ENCODE data around the gene POTEF. TPM values are rescaled to one million over a fixed set of nuclear protein-coding genes. Genes with fewer than 3 reads are reported as not detected.
"Not testable (repeated sequence)": the region's sequence is repeated elsewhere in the genome, so short reads cannot be mapped to it uniquely, and the experiment has no call there.

The POTEF gene
- total RNA-seq, 2 donors from 2014 or later: not detected

DNA sequence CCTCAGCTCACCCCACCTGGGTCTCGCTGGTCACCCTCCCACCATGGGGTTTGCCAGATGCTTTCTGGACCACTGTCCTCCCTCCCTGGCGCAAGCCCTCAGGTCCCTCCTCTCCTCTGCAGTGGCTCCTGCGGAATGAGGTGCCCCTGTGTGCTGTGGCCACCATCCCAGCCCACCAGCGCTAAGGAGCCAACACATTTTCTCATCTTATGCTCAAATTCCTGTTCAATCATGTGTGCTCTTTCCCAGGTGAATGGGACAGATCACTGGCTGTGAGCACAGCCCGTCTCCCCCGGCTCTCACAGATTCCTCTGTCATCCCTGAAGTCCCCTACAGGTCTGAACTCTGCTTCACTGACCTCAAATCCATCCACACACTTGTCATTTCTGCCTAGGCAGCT lies 31.1 kb upstream of the POTEF start:
- Histone ChIP-seq H3K27me3 (replicated peaks; ENCODE audit: insufficient read depth) (no peaks in the 10 kb centered on the region), H3K9me3 (no peaks in the 10 kb centered on the region), H3K27ac (no peak overlapping the region), H3K36me3 (peaks cover 17% of the 10 kb centered on the region), H3K4me3 (no peak overlapping the region), H3K4me1 (ENCODE audit: control insufficient read depth in 1 of 2, low read depth in 2 of 2) (no peaks in the 10 kb centered on the region)
- ATAC-seq (ENCODE audit: insufficient number of reproducible peaks, low FRiP score, low read depth) (no peak), DNase-seq (ENCODE audit: low spot score) (no peak)
- TF ChIP-seq, protein P1, sequence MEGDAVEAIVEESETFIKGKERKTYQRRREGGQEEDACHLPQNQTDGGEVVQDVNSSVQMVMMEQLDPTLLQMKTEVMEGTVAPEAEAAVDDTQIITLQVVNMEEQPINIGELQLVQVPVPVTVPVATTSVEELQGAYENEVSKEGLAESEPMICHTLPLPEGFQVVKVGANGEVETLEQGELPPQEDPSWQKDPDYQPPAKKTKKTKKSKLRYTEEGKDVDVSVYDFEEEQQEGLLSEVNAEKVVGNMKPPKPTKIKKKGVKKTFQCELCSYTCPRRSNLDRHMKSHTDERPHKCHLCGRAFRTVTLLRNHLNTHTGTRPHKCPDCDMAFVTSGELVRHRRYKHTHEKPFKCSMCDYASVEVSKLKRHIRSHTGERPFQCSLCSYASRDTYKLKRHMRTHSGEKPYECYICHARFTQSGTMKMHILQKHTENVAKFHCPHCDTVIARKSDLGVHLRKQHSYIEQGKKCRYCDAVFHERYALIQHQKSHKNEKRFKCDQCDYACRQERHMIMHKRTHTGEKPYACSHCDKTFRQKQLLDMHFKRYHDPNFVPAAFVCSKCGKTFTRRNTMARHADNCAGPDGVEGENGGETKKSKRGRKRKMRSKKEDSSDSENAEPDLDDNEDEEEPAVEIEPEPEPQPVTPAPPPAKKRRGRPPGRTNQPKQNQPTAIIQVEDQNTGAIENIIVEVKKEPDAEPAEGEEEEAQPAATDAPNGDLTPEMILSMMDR (IDR thresholded peaks at IDR 0.05): no peak

DNA sequence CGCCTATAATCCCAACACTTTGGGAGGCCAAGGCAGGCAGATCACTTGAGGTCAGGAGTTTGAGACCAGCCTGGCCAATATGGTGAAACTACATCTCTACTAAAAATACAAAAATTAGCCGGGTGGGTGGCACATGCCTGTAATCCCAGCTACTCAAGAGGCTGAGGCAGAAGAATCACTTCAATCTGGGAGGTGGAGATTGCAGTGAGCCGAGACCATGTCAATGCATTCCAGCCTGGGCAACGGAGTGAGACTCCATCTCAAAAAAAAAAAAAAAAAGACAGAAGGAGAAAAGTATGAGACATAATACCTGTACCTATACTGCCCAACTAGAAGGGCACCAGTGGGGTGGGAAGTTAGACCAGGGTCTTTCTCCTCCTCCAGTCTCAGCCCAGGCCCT lies 30.4 kb upstream of the POTEF start:
- DNase-seq (ENCODE audit: low spot score); H3K4me3 ChIP-seq; H3K27me3 ChIP-seq (replicated peaks; ENCODE audit: insufficient read depth); ATAC-seq (ENCODE audit: insufficient number of reproducible peaks, low FRiP score, low read depth); H3K27ac ChIP-seq; H3K9me3 ChIP-seq; H3K4me1 ChIP-seq (ENCODE audit: control insufficient read depth in 1 of 2, low read depth in 2 of 2): not testable (repeated sequence)
- peaks cover 18% of the 10 kb centered on the region for H3K36me3 ChIP-seq

DNA sequence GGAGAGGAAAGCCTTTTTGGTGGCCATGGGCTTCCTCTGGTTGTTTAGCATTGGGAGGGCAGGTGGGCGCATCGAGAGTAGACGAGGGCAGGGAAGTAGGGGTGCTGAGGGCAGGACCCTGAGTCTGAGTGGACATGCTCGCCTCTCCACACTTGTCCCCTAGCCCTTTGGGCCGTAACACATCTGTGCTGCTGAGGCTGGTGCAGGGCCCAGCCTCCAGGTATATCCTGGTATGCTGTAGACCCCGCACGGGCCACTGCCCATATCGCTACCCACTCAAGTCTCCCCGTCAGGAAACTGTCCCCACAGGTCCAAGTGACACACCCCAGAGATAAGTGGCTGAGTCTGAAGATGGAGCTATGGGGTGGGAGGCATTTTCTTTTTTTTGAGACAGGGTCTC lies 29.6 kb upstream of the POTEF start:
- TF ChIP-seq, protein P1 (IDR thresholded peaks at IDR 0.05): no peak
- no peak overlapping the region for H3K27ac ChIP-seq
- no peak overlapping the region for H3K4me3 ChIP-seq
- H3K4me1 ChIP-seq (ENCODE audit: control insufficient read depth in 1 of 2, low read depth in 2 of 2): no peaks in the 10 kb centered on the region
- peaks cover 11% of the 10 kb centered on the region for H3K36me3 ChIP-seq
- no peak for DNase-seq (ENCODE audit: low spot score)
- H3K9me3 ChIP-seq: no peaks in the 10 kb centered on the region
- no peaks in the 10 kb centered on the region for H3K27me3 ChIP-seq (replicated peaks; ENCODE audit: insufficient read depth)
- ATAC-seq (ENCODE audit: insufficient number of reproducible peaks, low FRiP score, low read depth): no peak

DNA sequence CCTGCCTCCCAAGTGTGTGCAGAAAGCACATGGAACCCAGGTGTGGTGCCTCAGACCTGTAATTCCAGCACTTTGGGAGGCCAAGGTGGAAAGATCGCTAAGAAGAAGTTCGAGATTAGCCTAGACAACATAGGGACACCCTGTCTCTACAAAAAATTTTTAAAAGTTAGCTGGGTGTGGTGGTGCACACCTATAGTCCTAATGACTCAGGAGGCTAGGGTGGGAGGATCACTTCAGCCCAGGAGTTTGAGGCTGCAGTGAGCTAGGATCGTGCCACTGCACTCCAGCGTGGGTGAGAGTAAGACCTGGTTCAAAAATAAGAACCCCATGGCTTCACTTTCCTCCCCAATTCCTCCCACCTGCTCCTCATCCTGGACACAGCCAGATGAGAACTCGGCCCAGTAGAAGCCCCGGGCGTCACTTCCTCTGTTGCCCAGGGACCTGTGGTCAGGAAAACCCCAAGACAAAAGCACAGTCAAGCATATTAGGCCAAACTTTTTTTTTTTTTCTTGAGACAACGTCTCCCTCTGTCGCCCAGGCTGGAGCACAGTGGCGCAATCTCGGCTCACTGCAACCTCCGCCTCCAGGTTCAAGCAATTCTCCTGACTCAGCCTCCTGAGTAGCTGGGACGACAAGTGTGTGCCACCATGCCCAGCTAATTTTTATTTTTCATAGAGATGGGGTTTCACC lies 28.9 kb upstream of the POTEF start:
- not testable (repeated sequence) for H3K4me1 ChIP-seq (ENCODE audit: control insufficient read depth in 1 of 2, low read depth in 2 of 2); ATAC-seq (ENCODE audit: insufficient number of reproducible peaks, low FRiP score, low read depth); DNase-seq (ENCODE audit: low spot score); H3K27me3 ChIP-seq (replicated peaks; ENCODE audit: insufficient read depth); H3K27ac ChIP-seq; H3K9me3 ChIP-seq; H3K4me3 ChIP-seq
- peaks cover 11% of the 10 kb centered on the region for H3K36me3 ChIP-seq

DNA sequence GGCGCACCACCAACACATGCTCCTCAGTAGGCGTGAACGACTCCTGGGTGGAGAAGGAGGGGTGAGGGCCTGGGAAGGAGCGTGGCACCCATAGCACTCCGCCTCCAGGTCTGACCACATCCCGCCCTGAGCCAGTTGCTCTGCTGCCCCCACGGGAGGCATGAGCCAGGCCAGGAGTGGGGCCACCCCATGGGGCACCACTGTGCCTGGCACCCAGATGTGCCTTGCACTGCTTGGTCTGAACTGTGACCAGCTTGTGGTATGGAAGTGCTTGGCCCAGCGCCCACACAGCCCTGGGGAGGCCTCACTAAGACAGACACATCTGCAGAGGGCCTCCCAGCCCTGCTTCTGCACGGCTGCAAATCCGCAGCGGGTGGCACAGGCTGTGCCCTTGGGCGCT lies 28.3 kb upstream of the POTEF start:
- H3K4me3 ChIP-seq; ATAC-seq (ENCODE audit: insufficient number of reproducible peaks, low FRiP score, low read depth); DNase-seq (ENCODE audit: low spot score); H3K27ac ChIP-seq; H3K27me3 ChIP-seq (replicated peaks; ENCODE audit: insufficient read depth); H3K4me1 ChIP-seq (ENCODE audit: control insufficient read depth in 1 of 2, low read depth in 2 of 2); H3K9me3 ChIP-seq: not testable (repeated sequence)
- peaks cover 14% of the 10 kb centered on the region for H3K36me3 ChIP-seq

DNA sequence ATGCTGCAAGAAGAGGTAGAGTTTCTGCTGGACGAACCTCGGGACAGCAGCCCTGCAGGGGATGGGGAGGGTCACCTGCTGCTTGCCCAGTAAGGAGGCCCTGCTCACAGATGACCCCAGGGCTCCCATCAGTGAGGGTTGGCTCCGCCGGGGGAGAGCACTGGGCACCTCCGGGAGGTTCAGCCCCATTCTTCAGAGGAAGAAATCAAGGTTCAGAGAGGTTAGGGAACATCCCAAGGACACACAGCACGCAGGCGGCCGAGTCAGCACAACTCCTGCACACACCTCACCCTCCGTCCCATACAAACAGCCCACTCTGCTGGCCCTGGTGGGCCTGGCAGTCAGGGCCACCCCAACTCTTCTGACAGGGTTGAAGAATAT lies 27.6 kb upstream of the POTEF start:
- Histone ChIP-seq H3K36me3 (peaks cover 19% of the 10 kb centered on the region), H3K27ac (no peak overlapping the region), H3K9me3 (no peaks in the 10 kb centered on the region), H3K4me1 (ENCODE audit: control insufficient read depth in 1 of 2, low read depth in 2 of 2) (no peaks in the 10 kb centered on the region), H3K27me3 (replicated peaks; ENCODE audit: insufficient read depth) (no peaks in the 10 kb centered on the region), H3K4me3 (no peak overlapping the region)
- TF ChIP-seq, protein P1 (IDR thresholded peaks at IDR 0.05): no peak
- DNase-seq (ENCODE audit: low spot score): no peak
- no peak for ATAC-seq (ENCODE audit: insufficient number of reproducible peaks, low FRiP score, low read depth)

DNA sequence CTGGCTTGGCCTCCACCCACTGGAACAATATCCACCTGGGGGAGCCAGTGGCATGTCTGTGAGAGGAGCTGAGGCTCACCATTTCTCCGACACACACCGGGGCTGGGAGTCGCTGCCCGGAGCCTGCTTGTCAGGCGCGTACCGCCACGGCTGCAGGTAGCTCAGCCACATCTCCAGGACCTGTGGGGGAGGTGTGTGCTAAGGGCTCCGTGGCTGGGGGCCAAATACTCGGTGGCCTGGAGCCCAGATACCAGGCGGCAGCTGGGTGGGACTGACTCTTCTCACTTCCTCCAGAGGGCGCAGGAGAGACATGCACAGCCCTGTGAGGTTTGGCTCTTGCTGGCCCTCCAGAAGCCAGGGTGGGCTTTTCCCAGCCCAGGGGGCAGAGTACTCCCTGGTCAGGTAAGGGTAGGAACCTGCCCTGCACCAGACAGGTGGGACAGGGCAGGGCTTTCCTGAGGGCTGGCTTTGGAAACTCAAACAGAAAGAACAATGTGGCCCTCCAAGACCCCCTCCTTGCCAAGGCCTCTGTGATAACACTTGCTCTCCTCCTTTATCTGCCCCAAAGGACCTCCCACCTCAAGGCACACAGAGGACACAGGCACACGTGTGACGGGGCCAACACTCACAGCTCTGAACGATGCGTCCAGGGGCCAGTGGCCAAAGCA lies 27.1 kb upstream of the POTEF start:
- not testable (repeated sequence) for H3K27ac ChIP-seq; DNase-seq (ENCODE audit: low spot score); H3K4me1 ChIP-seq (ENCODE audit: control insufficient read depth in 1 of 2, low read depth in 2 of 2); ATAC-seq (ENCODE audit: insufficient number of reproducible peaks, low FRiP score, low read depth); H3K4me3 ChIP-seq; H3K9me3 ChIP-seq; H3K27me3 ChIP-seq (replicated peaks; ENCODE audit: insufficient read depth)
- H3K36me3 ChIP-seq: peaks cover 19% of the 10 kb centered on the region

All from thoracic aorta (tissue), 2 donors.